Esophagus muscularis mucosa (tissue), 4 donors: ENCODE results near the gene PRR20G. TPM values are rescaled to one million over a fixed set of nuclear protein-coding genes. Genes with fewer than 3 reads are reported as not detected.

Experiments used
- DNase-seq: peaks from one replicate; pipeline ENCODE4 v3.0.0-alpha.2; 2017; ENCODE audit errors: extremely low spot score
- H3K27ac ChIP-seq, 4 donors: fragments of 200-600 bp; sonication (generic); replicated peaks in 1 of 4; 1 replicate in 3 of 4; 2 replicates in 1 of 4; pipeline ENCODE4 v1.5.1; 2016 to 2019; ENCODE audit warnings: mild to moderate bottlenecking in 1 of 4
- H3K27me3 ChIP-seq, 4 donors: fragments of 200-600 bp; sonication (generic); one replicate each; pipeline versions ENCODE4 v1.5.1 to v1.6.0; 2016 to 2019
- H3K36me3 ChIP-seq, 4 donors: fragments of 200-600 bp; sonication (generic); one replicate each; pipeline ENCODE4 v1.5.1; 2016 to 2019
- H3K4me1 ChIP-seq, 4 donors: fragments of 200-600 bp; sonication (generic); one replicate each; pipeline ENCODE4 v1.5.1; 2016 to 2019
- H3K4me3 ChIP-seq, 4 donors: fragments of 200-600 bp; sonication (generic); 1 replicate in 2 of 4; 2 replicates in 2 of 4; pipeline ENCODE4 v1.5.1; 2016 to 2019; ENCODE audit warnings: mild to moderate bottlenecking in 4 of 4, moderate library complexity in 1 of 4
- H3K9me3 ChIP-seq, 4 donors: fragments of 200-600 bp; sonication (generic); 1 replicate in 3 of 4; 2 replicates in 1 of 4; pipeline ENCODE4 v1.5.1; 2016 to 2019
- CTCF ChIP-seq, 3 experiments: fragments of 200-600 bp in 2 of 3; fragments of 450-650 bp in 1 of 3; sonication (generic) in 2 of 3; IDR thresholded peaks; one replicate each; pipeline ENCODE4 v1.5.1; 2017 to 2019; ENCODE audit warnings: antibody characterized with exemption in 3 of 3, mild to moderate bottlenecking in 2 of 3, moderate library complexity in 1 of 3
- EP300 ChIP-seq: sonication (generic); formaldehyde crosslinking; IDR thresholded peaks from one replicate; pipeline ENCODE4 v1.6.1; 2017; ENCODE audit warnings: antibody characterized with exemption
- POLR2A ChIP-seq: fragments of 450-650 bp; IDR thresholded peaks from one replicate; pipeline ENCODE4 v1.6.1; 2017; ENCODE audit warnings: antibody characterized with exemption, moderate library complexity, mild to moderate bottlenecking, low read depth
- POLR2AphosphoS5 ChIP-seq, 2 donors: sonication (generic); formaldehyde crosslinking; IDR thresholded peaks; one replicate each; pipeline ENCODE4 v1.6.1; 2017; ENCODE audit warnings: antibody characterized with exemption in 2 of 2
- intact Hi-C: fragments of 100-400 bp; cut with DNase I; formaldehyde crosslinking; loops from one replicate; pipeline ENCODE4 v1.15.1; 2023
- small RNA-seq, 3 donors: library from RNA; depleted of rRNA; stranded (forward); fragments of <200 nt; gene quantifications; one replicate each; pipeline ENCODE3, GENCODE V24; 2016
- total RNA-seq, 4 donors: library from RNA; depleted of rRNA; stranded (reverse); fragments of >200 nt; gene quantifications; one replicate each; pipeline versions ENCODE4 v1.1.0 to v1.2.1, GENCODE V29; 2016

PRR20G gene
- total RNA-seq, 4 donors from 2014 or later, result not detected

GRCh38 chr3:127234778-127235177 is 53.1 kb downstream of the PRR20G start:
- Histone ChIP-seq H3K36me3 (no peaks in the 10 kb centered on the region), H3K27ac (no peak overlapping the region), H3K4me1 (no peaks in the 10 kb centered on the region), H3K27me3 (peaks cover 0 to 13% (median 0%) of the 10 kb centered on the region in 4 donors), H3K4me3 (no peak overlapping the region), H3K9me3 (peaks cover 0 to 14% (median 4%) of the 10 kb centered on the region in 4 donors)
- TF ChIP-seq POLR2A (no peak), CTCF (IDR thresholded peaks at IDR 0.05) (no peak), EP300 (no peak), POLR2AphosphoS5 (IDR thresholded peaks at IDR 0.05) (no peak)
- no peak for DNase-seq
- intact Hi-C loops, result no loop called here

Small RNA genes lying within 50 kb of the gene (small RNA-seq; reads per million reads assigned to genes)
- 0 reads per million in 3 donors for gene RNU6-1047P

Other genes with a start within 250 kb of the PRR20G start
- gene PRR23E, start 94.9 kb downstream of the PRR20G start, total RNA-seq, result not detected